ENCODE results near the gene DAZ1. TPM values are rescaled to one million over a fixed set of nuclear protein-coding genes. Genes with fewer than 3 reads are reported as not detected.

DAZ1 gene, protein sequence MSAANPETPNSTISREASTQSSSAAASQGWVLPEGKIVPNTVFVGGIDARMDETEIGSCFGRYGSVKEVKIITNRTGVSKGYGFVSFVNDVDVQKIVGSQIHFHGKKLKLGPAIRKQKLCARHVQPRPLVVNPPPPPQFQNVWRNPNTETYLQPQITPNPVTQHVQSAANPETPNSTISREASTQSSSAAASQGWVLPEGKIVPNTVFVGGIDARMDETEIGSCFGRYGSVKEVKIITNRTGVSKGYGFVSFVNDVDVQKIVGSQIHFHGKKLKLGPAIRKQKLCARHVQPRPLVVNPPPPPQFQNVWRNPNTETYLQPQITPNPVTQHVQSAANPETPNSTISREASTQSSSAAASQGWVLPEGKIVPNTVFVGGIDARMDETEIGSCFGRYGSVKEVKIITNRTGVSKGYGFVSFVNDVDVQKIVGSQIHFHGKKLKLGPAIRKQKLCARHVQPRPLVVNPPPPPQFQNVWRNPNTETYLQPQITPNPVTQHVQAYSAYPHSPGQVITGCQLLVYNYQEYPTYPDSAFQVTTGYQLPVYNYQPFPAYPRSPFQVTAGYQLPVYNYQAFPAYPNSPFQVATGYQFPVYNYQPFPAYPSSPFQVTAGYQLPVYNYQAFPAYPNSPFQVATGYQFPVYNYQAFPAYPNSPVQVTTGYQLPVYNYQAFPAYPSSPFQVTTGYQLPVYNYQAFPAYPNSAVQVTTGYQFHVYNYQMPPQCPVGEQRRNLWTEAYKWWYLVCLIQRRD
- total RNA-seq: not detected in 2 replicates

DNA sequence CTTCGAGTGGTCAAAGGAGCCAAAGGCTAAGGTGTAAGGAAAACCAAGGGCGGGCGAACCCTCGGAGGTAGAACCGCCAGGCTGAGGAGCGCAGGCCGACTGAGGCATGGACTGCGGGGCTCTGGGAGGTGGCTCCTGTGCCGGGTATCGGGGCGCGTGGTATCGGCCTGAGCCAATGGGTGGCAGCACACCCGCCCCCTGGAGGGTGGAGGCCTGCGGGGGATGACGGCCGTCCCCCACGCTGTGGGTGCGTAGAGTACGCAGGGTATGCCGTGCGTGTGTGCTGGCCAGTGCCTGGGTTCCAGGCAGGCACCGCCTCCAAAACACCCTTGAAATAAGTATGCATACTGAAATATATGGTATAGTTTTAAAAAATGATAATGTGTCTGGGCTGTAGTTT, at the start of gene DAZ1:
DAZ1 (minus strand) TSS at position 101 of the 400 bp plus-strand sequence. CDS start 208 bp downstream, outside the sequence.

DNA sequence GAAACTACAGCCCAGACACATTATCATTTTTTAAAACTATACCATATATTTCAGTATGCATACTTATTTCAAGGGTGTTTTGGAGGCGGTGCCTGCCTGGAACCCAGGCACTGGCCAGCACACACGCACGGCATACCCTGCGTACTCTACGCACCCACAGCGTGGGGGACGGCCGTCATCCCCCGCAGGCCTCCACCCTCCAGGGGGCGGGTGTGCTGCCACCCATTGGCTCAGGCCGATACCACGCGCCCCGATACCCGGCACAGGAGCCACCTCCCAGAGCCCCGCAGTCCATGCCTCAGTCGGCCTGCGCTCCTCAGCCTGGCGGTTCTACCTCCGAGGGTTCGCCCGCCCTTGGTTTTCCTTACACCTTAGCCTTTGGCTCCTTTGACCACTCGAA, 20.4 kb upstream of the DAZ1 start, which contains the start of gene DAZ2:
DAZ2 (plus strand) TSS at position 301 of the 400 bp plus-strand sequence. CDS start 208 bp downstream, outside the sequence.

Other genes starting within 250 kb of the DAZ1 start
- gene BPY2, start 214.7 kb downstream of the DAZ1 start, total RNA-seq: not detected in 2 replicates
- not detected in 2 replicates for gene DAZ2, start 20.5 kb upstream of the DAZ1 start, total RNA-seq

All from dermis lymphatic vessel endothelial cell (primary cell).